Measurements from ENCODE around the gene MUL1.
A peak's percentile ranks its signal among the peaks of the same experiment; 100 is the strongest.

MUL1 gene

DNA sequence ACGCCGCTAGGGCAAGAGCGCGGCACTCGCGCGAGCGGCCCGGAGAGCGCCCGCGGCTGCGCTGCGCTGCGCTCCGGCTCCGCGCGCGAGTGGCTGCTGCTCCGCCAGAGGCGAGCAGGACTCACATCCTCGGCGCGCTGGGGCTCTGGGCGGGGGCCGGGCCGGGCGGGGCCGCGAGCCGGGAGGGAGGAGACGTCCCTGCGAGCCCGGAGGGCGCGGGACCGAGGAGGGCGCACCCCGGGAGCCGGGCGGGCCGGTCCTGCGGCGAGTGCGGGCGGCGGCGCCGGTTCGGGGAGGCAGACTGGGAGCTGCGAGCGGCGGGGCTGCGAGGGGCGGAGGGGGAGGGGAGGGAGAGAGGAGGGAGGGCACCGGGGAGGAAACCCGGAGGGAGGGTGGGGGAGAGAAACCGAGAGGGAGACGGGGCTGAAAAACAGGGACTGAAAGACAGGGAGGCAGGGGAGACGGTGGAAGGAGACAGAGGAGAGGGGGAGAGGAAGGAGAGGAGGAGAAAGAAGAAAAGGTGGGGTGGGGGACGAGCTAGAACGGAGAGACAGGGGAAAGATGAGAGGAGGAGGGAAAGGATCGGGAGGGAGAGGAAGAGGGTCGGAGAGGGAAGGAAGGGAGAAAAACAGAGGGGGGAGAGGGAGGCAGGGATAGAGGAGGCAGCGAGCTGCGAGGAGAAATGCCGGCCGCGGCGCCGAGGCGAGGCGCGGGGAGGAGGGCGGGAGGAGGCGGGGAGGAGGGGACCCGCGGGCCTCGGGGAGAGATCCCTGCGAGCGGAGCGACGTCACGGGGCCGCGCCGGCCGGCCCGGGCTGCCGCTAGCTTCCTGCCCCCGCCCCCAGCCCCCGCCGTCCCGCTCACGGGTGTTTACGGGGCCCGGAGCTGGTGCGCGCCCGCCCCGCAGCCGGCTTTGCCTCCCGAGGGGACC, 22.2 kb downstream of the MUL1 start, which contains the start of gene CAMK2N1:
Gene CAMK2N1 (minus strand): TSS at position 684 of the 930 bp plus-strand sequence. CDS start 831 bp downstream, outside the sequence.
- peak; percentile 41 to 54 for DNase-seq (ENCODE audit: low read depth in 2 of 2)

DNA sequence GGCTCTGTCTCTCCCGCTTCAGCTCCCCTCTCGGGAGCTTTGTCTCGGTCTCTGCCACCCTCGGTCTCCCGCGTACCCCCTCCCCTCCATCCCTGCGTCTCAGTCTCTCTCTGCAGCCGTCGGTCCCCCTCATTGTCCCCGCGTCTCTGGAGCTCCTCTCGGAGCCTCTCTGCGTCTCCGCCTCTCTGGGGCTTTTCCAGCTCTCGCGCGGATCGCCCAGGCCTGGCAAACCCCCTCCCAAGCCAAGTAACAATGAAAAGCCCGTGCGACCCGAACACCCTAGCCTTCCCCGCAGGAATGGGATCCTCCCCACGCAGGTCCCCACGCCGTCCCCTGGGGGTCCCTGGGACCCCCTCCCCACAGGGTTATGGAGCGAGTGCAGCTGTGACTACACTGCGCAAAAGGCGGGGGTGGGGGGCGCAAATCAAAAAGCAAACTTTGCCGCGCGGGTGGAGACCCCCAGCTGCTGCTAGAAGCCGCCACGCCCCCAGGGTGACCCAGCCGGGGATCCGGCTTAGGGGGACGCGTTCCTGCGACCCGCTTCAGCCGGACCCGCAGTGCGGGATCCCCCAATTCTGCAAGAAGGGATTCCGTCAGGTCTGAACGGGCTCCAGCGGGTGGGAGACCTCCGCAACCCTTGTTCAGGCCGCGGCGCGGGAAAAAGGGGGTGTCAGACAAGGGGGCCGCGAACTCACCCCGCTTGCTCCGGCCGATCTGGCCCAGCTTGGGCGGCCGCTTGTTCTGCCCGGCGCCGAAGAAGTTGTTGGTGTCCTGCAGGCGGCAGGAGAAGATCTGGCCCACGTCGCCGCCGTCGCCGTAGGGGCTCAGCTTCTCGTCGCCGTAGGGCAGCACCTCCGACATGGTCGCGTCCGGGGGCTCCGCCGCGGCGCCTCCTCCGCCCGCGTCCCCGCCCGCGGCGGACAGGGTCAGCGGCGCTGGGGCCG, 23.2 kb downstream of the MUL1 start:
- no peak for DNase-seq (ENCODE audit: low read depth in 2 of 2)

DNA sequence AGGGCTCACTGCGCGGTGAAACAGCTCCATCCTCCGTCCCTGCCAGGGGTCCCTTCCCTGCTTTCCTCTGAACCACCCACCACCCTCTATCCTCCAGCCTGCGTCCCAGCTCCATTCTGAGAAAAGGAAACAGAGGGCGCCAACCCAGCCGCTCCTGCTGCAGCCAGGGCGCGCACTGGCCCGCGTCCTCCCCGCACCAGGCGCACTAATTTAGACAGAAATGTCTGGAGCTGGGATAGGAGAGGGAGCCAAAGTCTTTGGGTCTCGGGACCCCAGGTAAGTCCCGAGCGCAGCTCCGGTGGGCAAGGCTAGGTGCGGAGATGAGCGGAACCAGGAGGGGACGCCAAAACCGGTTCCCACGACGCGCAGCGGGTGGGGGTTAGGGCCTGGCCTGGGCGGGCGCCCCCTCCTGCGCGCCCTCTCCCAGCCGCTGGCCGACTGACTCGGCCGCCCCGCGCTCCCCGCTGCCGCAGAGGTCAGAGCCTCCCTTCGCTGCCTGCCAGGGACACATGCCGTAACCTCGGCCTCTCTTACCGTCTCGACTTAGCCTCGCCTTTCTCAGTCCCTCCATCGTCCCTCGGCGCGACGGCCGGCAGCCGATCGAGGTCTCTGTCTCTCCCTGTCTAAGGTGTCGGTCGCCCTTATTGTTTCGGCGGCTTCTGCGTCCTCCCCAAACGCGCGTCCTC, 24.0 kb downstream of the MUL1 start:
- DNase-seq (ENCODE audit: low read depth in 2 of 2): no peak

DNA sequence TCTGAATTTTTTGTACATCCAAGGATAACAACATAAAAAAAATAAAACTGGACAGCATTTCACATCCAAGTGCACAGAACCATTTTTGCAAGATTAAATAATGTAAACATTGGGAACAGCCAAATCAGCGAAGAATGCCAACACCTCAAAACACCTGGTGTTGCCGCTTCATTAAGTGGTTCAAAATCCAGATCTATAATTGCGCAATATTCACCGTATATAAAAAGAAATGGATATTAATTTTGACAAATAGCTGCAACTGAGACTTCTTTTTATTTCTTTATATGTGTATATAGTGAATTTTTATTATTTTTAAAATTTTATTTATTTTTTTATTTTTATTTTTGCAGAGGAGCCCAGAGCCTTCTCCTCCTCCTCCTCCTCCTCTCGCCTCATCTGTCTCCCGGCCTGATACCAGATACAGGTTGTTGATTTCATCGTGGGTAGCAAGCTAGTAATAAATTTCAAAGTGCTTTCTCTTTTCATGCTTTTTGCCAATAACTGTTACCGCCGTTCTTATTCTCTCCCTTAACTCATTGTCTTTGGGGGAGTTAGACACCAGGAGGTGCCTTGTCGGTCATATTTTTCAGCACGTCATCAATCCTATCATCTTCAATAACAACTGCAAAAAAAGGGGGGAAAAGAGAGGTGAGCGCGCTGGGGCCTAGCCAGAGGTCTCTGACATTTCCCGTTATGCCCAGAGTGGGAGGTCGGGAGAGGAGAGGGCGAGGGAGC, 24.7 kb downstream of the MUL1 start:
- no peak for DNase-seq (ENCODE audit: low read depth in 2 of 2)

DNA sequence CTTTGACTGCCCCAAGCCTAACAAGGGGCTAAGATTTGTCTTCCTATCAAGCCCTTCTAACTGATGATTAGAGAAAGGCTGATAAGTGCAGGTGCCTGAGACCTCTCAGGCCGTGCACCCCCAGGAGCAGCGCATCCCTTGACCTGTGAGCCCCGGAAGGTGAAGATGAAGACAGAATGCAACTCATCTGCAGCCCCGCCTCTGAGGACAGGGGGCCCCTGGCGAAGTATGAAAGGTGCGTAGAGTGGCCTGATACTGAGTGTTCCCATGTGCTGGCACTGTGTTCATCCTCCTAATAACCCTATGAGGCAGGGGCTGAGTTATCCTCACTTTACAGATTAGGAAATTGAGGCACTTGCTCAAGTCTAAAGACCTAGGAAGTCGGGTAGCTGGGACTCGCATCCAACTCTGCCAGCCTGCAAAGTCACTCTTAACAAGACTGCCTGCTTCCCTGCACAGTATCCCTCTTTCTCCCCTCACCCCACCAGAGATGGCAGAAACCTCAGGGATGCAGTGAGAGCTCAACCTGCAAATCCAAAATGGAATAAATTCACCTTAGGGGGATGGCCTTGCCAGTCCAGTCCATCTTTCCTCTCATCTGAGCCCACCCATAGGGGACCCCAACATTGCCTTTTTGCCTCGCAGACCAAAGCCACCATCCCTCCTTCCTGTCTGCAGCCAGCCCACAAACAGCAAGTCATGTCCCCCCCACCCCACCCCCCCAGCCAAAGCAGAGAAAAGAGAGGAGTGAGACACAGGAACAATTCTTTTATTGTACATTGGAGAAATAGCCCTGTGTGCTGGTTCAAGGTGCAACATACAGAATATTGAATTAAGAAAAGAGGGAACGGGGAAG, 26.1 kb downstream of the MUL1 start:
- no peak for DNase-seq (ENCODE audit: low read depth in 2 of 2)

- no peak for DNase-seq (ENCODE audit: low read depth in 2 of 2)
These were observed 26.9 kb downstream of the MUL1 start for GRCh38 chr1:20480951-20481617.

- no peak for DNase-seq (ENCODE audit: low read depth in 2 of 2)
These were observed 27.6 kb downstream of the MUL1 start for GRCh38 chr1:20480243-20480944.

GRCh38 chr1:20479840-20480239, 28.1 kb downstream of the MUL1 start:
- DNase-seq (ENCODE audit: low read depth in 2 of 2): no peak

DNA sequence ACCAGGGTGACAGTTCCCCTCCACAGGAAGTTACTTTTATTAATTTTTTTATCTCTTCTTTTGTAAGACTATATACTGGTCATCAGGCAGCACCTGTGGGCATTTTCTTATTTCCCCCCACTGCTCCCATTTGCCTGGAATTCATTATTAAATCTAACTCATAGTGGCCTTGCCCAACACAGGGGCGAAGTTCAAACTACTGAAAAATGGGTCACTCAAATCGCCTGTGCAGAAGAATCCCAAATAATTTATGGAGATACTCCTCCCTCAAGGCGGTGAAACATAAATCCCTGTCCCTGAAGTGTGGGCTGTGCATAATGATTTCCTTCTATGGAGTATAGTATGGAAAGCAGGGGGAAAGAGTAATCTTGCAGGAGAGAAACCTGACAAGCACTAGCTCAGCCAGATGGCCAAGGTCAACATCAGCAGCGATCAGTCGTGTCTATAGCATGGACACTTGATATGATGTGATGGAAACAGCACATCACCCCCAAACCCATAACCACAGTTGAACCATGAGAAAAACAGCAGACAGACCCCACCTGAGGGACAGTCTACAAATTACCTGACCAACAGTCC, 29.8 kb downstream of the MUL1 start:
- no peak for DNase-seq (ENCODE audit: low read depth in 2 of 2)

DNA sequence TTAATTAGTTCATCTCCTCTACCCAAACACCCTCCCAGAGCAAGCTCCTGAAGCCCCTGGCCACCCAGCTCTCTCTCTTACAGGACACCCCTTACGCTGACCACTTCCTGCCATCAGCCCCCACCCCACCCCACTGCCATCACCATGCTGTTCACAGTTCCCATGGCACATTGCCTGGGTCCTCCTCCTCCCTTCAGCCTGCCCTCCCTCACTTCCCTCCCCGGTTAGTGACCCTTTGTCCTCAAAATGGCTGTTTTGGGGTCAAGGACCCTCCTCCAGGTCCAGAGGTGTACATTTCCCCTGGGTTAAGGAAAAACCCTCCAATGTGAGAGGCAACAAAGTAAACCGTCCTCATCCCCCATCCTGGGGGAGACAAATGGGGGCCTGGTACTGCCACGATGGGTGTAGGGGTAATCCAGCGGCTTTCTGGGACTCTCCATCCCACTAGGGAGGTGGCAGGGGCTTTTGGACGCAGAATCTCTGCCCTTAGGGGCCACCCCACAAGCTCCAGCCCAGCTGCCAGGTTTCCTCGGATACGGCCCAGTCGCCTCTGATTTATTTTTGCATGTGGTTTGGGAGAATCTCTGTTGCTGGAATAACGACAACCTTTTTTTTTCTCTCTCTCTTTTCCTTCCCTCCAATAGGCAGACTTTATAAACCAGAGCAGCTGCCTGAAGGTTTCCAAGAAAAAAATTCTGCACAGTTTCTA, 30.4 kb downstream of the MUL1 start:
- DNase-seq (ENCODE audit: low read depth in 2 of 2): no peak

DNA sequence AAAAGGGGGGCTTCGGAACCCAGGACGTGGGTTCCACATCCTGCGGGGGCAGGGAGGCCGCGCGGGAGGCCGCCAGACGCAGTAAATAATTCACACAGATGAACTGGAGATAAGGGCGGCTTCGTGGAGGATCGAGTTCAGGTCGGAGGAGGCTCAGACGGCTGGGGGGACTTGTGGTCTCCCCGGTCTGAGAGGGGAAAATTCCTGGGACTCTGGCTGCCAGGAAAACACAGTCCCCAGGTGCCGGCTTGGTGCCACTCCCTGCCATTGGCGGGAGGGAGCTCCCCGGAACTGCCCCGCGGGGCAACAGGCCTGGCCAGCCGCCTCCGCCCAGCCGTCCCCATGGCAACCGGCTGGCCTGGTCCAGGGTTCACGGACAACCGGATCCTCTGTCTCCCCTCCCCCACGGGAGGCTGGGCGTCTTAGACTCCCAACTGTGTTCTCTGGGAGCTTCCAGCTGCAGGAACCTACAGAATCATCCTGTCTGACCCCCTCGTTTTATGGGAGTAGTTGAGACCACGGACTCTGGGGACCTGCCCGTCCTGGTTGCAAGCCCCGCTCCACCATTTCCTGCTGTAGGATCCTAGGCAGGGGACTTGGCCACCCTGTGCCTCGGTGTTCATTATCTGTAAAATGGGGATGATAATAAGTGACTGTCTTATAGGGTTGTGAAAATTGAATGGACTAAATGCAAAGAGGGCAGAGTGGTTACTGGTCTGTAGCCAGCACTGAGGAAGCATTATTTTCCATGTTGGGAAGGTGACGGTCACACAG, 31.5 kb downstream of the MUL1 start:
- no peak for DNase-seq (ENCODE audit: low read depth in 2 of 2)

DNA sequence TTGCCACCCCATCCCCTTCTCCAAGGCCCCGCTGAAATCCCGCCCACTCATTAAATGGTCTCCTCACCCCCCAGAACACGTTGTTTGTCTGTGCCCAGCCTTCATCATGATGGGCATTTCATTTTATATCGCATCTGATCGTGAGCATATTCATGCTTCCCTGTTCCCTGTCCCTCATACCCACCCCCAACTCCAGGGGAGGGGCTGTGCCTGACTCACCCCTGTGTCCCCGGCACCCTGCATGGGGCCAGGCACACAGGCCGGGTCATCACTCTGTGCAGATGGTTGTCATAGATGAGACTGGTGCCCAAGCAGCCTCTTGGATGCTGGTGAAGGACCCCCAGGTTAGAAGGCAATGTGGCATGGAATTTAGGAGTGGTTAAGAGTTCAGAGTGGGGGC, 33.0 kb downstream of the MUL1 start:
- no peak for DNase-seq (ENCODE audit: low read depth in 2 of 2)

- no peak for DNase-seq (ENCODE audit: low read depth in 2 of 2)
These were observed 33.5 kb downstream of the MUL1 start for GRCh38 chr1:20474333-20474975.

- no peak for DNase-seq (ENCODE audit: low read depth in 2 of 2)
These were observed 34.1 kb downstream of the MUL1 start for GRCh38 chr1:20473894-20474293.

DNA sequence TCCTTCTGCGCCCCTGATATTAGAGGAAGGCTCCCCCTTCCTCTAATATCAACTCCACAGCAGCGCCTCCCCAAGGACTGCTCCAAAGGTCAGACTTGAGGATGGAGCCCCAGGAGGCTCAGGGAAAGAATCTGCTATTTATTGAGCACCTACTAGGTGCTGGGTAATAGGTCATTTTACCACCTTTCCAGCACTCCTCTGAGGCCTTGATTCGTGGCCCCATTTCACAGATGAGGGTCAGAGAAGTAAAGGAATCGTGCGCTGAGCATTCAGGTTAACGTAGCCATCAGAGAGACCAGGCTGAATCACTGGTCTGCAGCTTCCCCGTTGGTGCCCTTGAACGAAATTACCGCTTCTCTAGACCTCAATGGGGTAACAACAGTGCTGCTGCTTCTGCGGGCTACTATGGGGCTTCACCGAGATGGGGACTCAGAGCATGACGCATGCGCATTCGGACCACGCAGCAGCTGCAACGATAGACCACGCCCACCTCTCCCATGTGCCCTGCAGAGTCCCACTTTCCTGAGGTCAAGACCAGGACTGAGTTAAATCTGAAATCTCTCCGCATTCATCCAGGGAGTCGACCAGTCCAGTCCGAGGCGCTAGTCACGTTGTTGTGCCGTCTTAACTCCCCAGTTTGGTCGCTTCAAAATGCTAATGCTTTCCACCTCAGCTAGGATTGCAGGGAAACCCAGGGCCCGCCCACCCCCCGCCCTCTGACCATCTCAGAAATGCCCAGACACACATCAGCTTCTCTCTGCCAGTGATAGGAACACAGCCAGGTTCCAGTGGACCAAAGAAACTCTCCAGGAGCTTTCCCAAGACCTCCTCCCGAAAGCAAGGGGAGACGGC, 34.9 kb downstream of the MUL1 start:
- no peak for DNase-seq (ENCODE audit: low read depth in 2 of 2)

- no peak for DNase-seq (ENCODE audit: low read depth in 2 of 2)
These were observed 35.8 kb downstream of the MUL1 start for GRCh38 chr1:20472121-20472520.

Data from stimulated activated CD4-positive, alpha-beta T cell treated with anti-CD3 and anti-CD28 coated beads, Interleukin-1b, Interleukin-23, amount 100 ng/mL, for 4 hours (primary cell).